ENCODE measurements around the gene SUMF1.

SUMF1 gene

DNA sequence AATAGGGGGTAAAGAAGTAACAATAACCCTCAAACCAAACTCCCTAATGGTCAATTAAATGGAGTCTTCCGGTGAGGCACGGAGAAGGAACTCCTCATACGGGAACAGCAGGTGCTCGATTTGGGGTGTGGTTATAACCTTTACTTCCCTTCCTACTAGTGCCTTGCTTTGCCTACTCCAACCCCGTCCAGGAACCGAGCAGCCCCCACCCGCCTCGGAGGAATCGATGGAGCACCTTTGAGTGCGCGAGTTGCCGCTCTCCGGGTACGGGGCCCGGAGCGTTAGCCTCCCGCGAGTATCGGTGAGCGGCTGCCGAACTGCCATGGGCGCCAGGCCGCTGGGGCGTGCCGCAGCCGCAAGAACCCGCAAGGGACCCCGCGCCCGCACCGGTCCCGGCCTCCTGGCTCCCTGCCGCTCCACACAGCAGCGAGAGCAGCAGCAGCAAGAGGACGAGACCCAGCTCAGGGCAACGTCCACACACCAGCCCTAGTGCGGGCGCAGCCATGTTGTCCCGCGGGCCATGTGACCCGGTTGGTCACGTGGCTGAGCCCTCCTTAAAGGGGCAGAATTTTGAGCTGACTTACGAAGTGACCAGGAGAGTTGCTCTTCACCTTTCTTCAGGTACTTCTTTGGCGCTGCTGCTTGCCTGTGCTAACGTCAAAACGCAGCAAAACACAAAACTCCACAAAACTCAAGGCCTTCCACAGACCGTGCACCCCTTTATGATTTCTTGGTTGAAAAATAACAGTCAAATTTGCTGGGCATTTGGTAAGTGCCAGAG, at the start of gene SUMF1:
Gene SUMF1 (minus strand): TSS at position 529 of the 781 bp plus-strand sequence. CDS start 24 bp downstream, at position 505.
- ChIA-PET CTCF (interaction anchor here (1.1 kb wide), 1 partner anchor 26 kb away, joined by 3 read pairs; the partner anchor contains the start of gene ITPR1), POLR2A (interaction anchor here (1.6 kb wide), 1 partner anchor 26 kb away, joined by 26 read pairs; the partner anchor contains the start of gene ITPR1)
- H3K4me3 ChIP-seq (ENCODE audit: low read depth, low read length), result peak within 1 kb of the TSS; percentile 86
- TF ChIP-seq, protein P1, sequence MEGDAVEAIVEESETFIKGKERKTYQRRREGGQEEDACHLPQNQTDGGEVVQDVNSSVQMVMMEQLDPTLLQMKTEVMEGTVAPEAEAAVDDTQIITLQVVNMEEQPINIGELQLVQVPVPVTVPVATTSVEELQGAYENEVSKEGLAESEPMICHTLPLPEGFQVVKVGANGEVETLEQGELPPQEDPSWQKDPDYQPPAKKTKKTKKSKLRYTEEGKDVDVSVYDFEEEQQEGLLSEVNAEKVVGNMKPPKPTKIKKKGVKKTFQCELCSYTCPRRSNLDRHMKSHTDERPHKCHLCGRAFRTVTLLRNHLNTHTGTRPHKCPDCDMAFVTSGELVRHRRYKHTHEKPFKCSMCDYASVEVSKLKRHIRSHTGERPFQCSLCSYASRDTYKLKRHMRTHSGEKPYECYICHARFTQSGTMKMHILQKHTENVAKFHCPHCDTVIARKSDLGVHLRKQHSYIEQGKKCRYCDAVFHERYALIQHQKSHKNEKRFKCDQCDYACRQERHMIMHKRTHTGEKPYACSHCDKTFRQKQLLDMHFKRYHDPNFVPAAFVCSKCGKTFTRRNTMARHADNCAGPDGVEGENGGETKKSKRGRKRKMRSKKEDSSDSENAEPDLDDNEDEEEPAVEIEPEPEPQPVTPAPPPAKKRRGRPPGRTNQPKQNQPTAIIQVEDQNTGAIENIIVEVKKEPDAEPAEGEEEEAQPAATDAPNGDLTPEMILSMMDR (IDR thresholded peaks at IDR 0.05; ENCODE audit: insufficient read depth, low read length, missing control alignments), result no peak
- DNase-seq (ENCODE audit: low read depth, low spot score), result peak; percentile 10

DNA sequence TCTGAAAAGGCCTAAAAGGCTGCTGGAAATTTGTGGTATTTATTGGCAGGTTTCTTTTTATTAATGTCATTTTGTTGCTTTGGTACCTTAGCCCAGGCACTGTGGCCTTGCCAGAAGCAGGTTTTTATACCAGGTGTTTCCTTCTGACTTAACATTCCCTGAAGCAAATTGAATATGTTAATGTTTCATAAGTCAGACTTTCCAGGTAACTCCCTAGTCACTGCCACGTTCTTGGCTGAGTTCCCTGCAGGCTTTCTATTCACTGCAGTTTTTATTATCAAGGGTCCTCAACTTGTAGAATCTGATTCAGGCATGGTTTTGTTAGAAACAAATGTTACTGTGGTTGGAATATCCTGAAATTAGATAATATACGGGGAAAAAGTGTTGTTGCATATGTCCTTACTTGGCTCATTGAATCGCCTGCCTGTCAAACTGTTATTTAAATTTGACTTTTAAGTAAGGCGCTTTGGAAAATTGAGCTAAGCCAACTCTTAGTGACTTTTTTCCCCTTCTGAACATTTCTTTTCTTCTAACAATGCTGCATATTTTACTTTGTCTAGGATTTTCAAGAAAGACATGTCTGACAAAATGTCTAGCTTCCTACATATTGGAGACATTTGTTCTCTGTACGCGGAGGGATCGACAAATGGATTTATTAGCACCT, 49.0 kb upstream of the SUMF1 start:
- no peak overlapping the region for H3K4me3 ChIP-seq (ENCODE audit: low read depth, low read length)
- ChIA-PET CTCF (no interaction called here), POLR2A (no interaction called here)
- TF ChIP-seq, protein P1 (IDR thresholded peaks at IDR 0.05; ENCODE audit: insufficient read depth, low read length, missing control alignments), result no peak
- DNase-seq (ENCODE audit: low read depth, low spot score), result no peak

DNA sequence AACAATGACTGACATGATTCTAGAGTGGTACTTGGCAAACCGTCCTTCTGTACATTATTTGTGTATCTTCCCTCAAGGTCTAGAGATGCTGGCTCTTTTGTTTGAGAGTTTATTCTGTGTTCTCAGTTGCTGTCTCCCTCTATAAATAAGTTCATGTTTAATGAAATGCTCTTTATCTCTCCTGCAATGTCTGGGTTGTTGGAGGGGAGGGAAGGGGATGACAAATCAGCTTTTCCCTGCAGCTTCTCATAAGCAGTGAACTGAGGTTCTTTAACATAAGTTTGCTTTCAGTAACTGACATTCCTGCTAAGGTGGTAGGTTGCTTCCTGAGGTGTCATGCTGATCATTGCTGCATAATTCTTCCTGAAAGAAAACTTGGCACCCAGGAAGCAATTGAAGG, 47.8 kb upstream of the SUMF1 start:
- ChIA-PET POLR2A (no interaction called here), CTCF (interaction anchor here (1.0 kb wide), 1 partner anchor 164 kb away, joined by 5 read pairs; no protein-coding TSS in a partner anchor)
- TF ChIP-seq, protein P1 (IDR thresholded peaks at IDR 0.05; ENCODE audit: insufficient read depth, low read length, missing control alignments), result no peak
- DNase-seq (ENCODE audit: low read depth, low spot score), result no peak
- H3K4me3 ChIP-seq (ENCODE audit: low read depth, low read length), result no peak overlapping the region

DNA sequence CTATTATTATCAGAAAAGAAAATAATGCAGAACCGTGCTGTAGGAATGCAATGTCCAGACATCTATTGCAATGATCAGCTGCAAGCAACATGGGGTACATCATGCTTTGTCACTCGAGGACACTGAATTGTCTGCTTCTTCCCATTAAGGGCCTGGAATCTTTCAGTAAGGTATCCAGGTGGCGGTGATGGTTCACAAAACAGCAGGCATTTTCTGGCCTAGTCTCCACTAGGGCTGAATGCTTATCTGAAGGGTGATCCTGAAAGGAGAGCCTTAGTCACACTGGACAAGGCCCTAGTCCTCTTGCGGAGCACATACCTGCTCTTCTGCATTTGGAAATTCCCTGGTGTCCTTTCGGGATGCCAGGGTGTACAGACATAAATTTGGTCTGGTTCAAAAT, 47.3 kb upstream of the SUMF1 start:
- DNase-seq (ENCODE audit: low read depth, low spot score), result no peak
- POLR2A ChIA-PET, result no interaction called here
- TF ChIP-seq, protein P1 (IDR thresholded peaks at IDR 0.05; ENCODE audit: insufficient read depth, low read length, missing control alignments), result no peak
- no peak overlapping the region for H3K4me3 ChIP-seq (ENCODE audit: low read depth, low read length)
- CTCF ChIA-PET, result interaction anchor here (1.0 kb wide), 1 partner anchor 163 kb away, joined by 5 read pairs; no protein-coding TSS in a partner anchor

DNA sequence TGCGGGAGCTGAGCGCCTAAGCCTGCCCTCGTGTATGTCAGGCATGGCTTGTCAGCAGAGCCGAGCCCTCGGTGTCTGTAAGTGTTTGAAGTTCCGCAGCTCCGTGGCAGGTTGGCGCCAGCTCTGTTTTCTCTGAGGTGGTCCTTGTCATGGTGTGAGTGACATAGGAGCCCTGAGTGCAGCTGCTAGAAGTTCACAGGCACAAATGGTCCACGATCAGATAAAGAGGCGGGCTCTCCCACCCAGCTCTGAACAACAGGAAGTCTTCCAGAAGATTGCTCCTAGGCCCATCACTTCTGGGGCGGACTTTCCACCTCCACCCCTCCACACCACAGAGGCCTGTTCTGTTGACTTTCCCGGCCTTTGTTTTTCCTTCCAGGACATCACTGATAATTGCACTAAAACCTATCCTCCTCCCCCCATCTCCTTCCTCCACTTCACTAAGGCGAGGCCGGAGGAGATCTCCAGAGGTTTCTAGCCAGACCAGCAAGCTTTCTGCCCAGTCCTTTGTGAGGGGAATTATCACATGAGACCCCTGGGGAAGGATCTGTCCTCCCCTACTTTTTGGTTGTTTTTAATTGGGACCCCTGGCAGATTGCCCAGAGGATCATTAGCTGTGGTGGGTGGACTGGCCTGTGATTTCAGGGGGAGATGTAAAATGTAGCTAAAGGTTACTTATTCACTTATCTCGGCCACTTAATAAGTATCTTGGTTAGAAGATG, 46.0 kb upstream of the SUMF1 start:
- TF ChIP-seq, protein P1 (IDR thresholded peaks at IDR 0.05; ENCODE audit: insufficient read depth, low read length, missing control alignments), result no peak
- ChIA-PET CTCF (interaction anchor here (0.9 kb wide), 1 partner anchor 11 kb away, joined by 3 read pairs; no protein-coding TSS in a partner anchor), POLR2A (no interaction called here)

More for the DNA sequence above, 46.0 kb upstream of the SUMF1 start:
- no peak for DNase-seq (ENCODE audit: low read depth, low spot score)
- H3K4me3 ChIP-seq (ENCODE audit: low read depth, low read length), result no peak overlapping the region
